GM11168 (cell line): ENCODE measurements around the gene BLACAT1.
"Not testable (repeated sequence)": the region's sequence is repeated elsewhere in the genome, so short reads cannot be mapped to it uniquely, and the experiment has no call there.

ENCODE experiments used
- in situ Hi-C: fragments of 300-500 bp; cut with MboI; formaldehyde crosslinking; loops from one replicate; pipeline ENCODE4 v1.12.0; 2022; ENCODE audit warnings: low sequenced_read_pairs; ENCODE audit not compliant: unreplicated experiment

Gene BLACAT1

DNA sequence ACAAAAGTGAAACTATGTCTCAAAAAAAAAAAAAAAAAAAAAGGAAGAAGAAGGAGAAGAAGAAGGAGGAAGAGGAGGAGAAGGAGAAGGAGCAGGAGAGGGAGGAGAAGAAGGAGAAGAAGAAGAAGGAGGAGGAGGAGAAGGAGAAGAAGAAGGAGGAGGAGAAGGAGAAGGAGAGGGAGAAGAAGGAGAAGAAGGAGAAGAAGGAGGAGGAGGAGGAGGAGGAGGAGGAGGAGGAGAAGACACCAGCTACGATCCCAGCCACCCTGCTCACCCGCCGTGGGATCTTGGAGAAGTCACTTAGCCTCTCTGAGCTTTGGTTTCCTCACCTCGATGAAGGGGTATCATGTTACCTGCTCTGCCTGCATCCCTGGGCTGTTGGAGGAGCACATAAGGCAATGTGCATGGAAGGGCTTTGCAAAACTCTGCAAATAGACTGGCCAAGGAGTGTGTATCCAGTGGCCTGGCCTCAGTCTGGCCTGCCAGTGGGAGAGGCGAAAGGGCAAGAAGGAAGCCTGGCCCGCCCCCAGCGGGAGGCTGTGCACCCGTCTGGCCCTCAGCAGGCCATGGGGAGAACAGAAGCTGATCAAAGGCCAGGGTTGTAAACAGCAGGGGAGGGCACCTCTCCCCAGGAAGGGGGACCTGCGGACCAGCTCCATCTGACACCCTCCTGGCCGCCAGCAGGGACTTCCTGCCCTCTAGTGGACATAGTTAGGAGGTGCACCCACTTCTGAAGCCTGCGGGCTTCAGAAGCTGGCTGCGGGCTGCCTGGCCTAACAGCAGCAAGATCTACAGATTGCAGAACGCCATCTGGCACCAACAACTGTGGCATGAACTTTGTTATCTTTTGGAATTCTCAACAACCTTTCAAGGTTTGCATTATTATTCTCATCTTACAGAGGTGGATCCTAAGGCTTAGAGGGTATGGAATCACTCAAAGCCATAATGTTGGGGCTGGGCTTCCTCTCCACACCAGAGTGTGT is 29.4 kb upstream of the BLACAT1 start:
- in situ Hi-C loops: loop anchor here (10.0 kb wide), 1 partner anchor 130 kb away; the partner anchor contains the start of gene KLHDC8A

DNA sequence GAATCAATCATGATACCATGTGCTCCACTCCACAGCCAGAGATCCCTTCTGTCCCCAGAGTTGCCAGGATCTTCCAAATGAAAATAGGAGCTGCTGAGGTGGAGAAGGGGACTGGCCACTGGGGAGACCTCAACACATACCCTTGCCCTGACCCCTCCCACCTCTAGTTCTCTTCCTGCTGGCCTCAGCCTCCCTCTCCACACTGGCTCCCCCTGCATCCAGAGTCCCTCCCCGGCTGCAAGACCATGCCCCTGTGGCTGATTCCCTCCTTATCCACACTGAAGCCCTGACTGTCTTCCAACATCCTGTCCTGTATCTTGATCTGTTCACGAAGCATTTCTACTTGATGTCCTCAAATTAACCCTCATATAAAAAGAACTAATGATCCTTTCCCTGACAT is 27.5 kb upstream of the BLACAT1 start:
- in situ Hi-C loops: loop anchor here (10.0 kb wide), 1 partner anchor 129 kb away; the partner anchor contains the start of gene KLHDC8A

DNA sequence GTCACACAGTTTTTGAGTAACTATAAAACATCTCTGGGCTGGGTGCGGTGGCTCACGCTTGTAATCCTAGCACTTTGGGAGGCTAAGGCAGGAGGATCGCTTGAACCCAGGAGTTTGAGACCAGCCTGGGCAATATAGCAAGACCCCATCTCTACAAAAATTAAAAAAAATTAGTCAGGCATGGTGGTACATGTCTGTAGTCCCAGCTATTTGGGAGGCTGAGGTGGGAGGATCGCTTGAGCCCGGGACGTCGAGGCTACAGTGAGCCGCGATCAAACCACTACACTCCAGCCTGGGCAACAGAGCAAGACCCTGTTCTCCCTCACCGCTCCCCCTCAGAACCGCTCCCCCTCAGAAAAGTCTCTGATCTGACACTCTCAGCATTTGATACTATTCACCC is 26.7 kb upstream of the BLACAT1 start:
- in situ Hi-C loops: loop anchor here (10.0 kb wide), 1 partner anchor 128 kb away; the partner anchor contains the start of gene KLHDC8A

DNA sequence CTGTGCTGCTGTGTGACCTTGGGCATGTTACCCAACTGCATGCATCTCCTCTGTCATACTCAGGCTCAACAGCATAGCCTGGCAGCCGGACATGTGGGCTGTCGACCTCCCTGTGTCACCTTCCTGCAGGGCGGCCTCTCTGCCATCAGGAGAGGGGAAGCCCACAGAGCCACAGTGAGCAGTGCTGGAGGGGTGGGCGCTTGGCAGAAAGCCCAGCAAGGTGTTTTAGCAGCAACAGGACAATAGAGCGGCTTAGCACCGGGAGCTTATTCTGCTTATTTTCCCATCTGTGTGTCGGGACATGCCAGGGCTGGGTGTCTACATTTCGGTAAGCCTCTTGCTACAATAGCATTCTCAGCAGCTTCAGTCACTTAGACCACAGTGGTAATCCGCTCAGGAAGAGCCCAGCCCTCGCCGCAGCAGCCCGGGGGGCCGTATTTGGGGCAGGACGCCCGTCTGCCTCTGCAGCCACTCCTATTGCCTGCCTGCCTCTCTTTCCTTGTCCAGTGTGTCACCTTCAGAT is 25.8 kb upstream of the BLACAT1 start:
- in situ Hi-C loops: loop anchor here (10.0 kb wide), 1 partner anchor 127 kb away; the partner anchor contains the start of gene KLHDC8A

DNA sequence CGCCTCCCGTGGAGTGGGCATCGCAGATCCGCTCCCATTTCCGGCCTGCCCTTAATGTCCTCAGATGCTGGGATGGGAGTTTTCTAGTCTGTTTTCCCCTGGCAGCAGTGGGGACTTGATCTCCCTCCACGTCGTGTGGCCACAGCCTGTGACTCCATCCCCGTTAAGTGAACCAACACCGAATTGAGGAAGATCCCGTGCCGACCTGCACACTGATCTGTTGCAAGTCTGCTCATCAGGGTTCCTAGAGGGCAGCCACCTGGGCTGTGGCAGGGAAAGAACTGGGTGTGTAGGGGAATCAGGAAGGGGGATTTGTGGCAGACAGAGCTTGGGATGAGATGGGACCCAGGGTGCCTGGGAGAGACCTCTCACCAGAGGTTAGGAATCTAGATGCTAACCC is 25.4 kb upstream of the BLACAT1 start:
- in situ Hi-C loops: loop anchor here (10.0 kb wide), 1 partner anchor 126 kb away; the partner anchor contains the start of gene KLHDC8A

DNA sequence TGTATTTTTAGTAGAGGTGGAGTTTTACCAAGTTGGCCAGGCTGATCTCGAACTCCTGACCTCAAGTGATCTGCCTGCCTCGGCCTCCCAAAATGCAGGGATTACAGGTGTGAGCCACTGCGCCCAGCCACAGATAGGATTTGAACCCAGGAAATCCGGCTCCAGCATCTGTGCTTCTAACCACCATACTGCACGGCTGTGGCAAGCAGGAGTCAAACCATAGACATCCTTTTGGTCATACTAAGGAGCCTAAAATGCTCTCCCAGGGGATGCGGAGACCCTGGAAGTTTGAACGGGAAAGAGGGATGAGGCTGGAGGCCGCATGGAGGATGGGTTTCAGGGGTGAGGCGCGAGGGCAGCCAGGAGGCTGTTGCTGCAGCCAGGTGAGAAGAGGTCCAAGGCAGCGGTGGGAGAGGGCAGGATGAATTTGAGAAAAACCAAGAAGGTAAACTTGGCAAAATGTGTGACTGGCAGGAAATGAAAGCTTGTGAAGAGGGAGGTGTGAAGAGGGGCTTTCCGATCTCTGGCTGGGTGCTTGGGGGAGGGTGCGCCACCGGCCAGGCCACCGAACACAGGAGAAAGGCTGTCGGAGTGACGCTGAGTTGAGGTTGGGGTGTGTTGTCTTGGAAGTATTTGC is 24.6 kb upstream of the BLACAT1 start:
- in situ Hi-C loops: loop anchor here (10.0 kb wide), 1 partner anchor 126 kb away; the partner anchor contains the start of gene KLHDC8A

DNA sequence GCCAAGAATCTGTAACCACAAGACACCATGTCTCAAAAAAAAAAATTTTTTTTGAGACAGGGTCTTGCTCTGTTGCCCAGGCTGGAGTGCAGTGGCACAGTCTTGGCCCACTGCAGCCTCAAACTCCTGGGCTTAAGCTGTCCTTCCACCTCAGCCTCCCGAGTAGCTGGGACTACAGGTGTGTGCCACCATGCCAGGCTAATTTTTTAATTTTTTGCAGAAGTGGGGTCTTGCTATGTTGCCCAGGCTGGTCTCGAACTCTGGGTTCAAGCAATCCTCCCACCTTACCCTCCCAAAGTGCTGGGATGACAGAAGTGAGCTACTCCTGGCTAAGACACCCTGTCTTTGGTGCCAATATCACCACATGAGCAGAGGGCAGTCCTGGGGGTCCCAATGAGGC is 23.1 kb upstream of the BLACAT1 start:
- in situ Hi-C loops: not testable (repeated sequence)

DNA sequence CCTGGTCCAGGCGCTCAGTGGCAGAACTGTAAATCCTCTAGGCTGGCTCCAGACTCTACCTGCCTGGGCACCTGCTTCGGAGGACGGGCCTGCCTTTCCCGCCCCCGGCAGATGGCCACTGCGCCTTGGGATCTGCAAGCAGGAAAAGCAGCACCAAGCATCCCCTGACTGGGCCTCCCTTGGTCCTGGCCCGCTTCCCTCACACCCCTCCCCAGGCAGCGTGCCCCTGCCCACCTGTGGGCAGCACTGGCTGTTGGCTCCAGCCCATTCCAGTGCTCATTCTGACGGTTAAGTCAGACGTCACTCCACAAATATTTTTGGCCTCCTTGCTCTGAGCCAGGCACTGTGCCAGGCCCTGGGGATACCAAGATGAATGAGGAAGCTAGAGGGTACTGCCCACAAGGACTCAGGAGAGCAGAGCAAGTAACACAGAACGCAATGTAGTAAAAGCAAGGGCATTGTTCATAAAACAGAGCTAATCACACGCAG is 22.0 kb upstream of the BLACAT1 start:
- in situ Hi-C loops: no loop called here

DNA sequence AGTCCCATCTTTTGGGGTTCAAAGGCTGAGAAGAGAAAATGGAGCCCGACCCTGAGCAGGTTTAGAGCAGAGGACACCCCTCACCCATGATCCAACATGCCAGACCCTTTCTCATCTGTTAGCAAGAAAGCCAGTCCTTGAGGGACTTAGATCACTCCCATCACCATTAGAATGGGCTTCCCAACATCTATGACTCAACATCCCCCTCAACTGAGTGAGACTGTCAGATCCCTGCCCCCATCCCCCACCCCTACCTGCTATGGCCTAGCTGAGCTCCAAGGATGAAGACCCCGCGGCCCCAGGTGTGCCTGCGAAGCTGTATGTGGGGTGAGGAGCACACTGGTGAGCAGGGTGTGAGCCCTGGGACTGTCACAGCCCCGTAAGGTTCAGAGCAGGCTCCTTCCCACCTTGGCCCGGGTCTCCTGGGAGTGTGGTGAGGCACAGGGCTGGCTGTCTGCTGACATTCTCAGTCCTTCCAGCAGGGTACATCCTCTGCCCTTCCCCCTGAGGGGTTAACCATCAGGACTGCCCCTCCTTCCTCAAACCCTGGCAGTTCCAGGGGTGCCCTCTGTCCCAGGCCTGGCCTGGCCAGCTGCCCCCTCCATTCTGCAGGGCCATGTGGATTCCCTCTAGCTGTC is 21.4 kb upstream of the BLACAT1 start:
- in situ Hi-C loops: no loop called here

DNA sequence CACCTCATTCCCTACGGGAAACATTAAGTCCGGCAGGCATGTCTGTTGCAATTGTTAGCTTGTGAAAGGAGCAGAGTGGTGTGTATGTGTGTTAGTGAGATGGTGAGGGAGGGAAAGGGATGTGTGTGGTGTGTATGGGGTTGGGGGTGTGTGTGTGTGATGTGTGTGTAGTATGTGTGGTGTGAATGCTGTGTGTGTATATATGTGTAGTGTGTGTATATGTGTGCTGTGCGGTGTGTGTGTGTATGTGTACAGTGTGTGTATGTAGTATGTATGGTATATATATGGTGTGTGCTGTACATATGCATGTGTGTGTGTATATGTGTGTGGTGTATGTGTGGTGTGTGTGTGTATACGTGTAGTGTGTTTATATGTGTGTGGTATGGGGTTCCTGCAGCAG is 20.8 kb upstream of the BLACAT1 start:
- in situ Hi-C loops: no loop called here

DNA sequence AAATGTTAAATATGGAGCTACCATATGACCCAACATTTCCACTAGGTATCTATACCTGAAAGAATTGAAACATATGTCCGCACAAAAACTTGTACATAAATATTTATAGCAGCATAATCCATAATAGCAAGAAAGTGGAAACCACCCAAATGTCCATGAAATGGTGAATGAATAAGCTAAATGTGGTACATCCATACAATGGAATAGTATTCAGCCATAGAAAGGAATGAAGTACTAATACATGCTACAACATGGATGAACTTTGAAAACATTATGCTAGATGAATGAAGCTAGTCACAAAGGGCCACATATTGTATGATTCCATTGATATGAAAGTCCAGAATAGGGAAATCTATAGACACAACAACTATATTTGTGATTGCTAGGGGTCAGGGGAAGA is 20.0 kb upstream of the BLACAT1 start:
- in situ Hi-C loops: no loop called here

DNA sequence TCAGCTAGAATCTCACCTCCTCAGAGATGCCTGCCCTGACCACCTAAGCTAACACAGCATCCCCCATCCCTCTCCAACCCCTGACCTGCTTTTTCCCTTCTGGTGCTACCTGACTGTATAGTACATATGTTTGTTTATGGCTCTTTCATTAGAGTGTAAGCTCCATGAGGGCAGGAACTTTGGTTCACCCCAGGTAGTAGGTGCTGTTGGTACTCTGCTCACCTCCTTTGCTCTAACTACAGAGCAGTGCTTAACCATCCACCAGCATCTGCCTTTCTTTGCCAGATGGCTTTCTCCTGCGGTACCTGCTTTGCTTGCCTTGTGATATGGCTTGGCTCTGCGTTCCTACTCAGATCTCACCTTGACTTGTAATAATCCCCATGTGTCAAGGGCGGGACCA is 18.7 kb upstream of the BLACAT1 start:
- in situ Hi-C loops: no loop called here

DNA sequence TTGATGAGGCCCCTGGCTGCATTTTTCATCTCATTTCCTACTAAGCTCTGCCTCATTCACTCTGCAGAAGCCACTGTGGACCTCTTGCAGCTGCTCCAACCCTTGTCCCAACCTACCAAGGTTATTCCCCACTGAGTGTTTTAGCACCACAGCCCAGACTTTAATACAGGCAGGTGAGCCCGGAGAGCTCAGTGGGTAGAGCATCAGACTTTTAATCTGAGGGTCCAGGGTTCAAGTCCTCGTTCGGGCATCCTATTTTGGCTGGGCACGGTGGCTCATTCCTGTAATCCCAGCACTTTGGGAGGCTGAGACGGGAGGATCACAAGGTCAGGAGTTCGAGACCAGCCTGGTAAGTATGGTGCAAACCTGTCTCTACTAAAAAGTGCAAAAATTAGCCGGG is 18.1 kb upstream of the BLACAT1 start:
- in situ Hi-C loops: no loop called here

DNA sequence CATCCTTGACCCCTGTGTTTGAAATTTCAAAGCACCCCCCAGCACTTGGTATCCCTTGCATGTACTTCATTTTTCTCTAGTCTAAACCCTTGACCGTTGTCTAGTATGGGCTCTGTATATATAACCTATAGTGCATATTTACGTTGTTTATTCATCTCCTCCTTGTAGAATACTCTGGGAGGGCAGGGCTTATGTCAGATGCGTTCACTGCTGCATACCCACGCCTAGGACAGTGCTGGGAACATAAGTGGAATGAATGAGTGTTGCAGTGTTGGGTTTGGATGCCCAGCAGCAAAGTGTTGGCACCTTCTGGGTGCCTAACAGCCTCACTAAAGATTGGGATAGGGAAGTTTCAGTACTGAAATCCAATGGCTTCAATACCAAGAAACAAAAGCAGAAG is 17.6 kb upstream of the BLACAT1 start:
- in situ Hi-C loops: no loop called here

DNA sequence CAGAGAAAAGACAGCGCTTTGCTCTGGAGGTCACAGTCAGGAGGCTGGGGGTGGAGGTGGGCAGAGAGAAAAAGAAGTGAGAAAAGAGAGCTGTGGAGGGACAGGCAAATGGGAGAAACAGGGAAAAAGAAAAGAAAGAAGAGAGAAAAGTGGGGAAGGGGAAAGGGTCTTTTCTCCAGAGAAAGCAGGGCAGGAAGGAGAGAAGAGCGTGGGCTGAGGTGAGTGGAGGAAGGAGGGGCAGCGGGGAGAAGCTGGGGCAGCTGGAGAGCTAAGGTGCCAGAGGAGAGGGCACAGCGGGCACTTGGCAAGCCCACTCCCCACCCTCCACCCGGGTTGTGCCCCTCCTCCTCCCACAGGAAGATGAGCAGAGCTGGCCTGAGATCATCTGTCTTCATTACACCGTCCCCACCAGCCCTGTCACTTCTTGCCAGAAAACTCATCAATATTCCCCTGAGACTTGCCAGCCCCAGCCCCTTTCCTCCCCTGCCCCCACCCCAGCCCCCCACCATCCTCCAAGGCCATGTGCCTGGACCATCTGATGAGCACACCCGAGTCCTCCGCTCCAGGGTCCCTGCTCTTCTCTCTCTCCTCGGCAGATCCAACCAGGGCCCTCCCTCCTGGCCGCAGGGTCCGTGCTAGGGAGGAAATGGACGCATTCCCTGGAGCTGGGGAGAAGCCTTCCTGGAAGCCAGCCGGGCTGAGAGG is 17.0 kb upstream of the BLACAT1 start:
- in situ Hi-C loops: no loop called here

DNA sequence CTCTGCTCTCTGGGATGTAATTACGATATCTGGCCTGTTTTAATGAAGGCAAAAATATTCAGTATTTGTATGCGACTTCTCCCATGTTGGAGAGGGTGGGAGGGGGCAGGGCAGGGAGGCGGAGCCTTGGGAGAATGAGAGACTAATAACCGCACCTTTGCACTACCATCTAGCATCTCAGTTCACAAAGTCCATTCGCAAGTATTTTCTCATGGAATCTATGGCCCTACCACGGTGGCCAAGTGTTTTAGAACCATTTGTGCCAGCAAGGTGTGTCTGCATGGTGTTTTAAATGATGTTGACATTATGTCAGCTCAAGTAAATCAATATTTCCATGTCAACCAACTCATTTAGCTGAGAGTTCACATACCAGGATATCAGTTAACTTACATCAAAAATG is 14.3 kb upstream of the BLACAT1 start:
- in situ Hi-C loops: no loop called here

DNA sequence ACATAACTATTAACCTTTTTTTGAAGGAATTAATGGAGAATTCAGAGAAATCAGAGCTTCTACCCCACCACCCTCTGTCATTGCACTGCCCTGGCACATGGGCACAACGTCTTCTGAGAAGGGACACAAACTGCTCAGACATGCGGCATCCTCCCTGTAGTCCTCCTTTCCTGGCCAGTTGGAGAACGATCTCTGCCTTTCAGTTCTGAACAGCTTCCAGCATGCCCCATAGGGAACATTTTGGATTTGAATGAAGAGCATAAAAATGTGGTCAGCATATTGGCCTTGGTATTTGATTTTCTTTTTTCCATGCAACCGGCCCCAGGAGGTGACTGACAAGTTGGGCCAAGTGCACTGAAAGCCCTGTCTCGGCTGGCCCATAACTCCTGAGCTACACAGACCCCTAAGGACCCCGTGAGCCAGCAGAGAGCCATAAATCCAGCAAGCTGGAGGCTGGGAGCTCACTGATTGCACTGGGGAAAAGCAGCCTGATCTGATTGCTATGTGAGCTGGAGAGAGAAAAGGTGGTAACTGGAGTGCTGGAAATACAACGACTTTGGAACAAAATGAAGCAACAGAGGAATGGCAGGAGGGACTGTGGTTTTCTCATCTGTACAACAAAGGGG is 10.9 kb upstream of the BLACAT1 start:
- in situ Hi-C loops: no loop called here

DNA sequence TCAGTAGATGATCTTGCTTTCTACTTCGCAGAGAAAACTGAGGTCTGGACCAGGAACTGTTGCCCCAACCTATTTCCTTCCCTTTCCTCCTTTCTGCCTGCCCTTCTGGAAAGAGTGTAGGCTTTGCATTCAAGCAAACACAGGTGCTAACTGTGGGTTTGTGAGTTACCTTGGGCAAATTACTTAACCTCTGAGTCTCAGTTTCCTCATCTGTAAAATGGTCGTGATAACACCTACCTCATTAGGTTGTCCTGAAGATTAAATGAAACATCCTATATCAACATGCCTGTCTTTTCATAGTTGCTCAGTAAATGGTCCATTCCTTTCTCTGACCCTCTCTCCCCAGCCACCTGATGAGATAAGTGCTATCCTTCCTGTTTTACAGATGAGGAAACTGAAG is 9.5 kb upstream of the BLACAT1 start:
- in situ Hi-C loops: no loop called here
